PC-9 (cell line): ENCODE results near the gene TRAF6.

Experiments
- CTCF ChIP-seq: fragments of 200-600 bp; sonication (generic); conservative IDR thresholded peaks from 2 replicates; pipeline ENCODE4 v1.6.1; 2017; ENCODE audit warnings: mixed run types, antibody characterized with exemption, mild to moderate bottlenecking, moderate library complexity
- EZH2 ChIP-seq: fragments of 200-600 bp; sonication (generic); IDR thresholded peaks from 2 replicates; pipeline ENCODE4 v1.8.0; 2017; ENCODE audit warnings: antibody characterized with exemption, low read depth

GRCh38 chr11:36447947-36448346 lies 62.1 kb downstream of the TRAF6 start:
- TF ChIP-seq CTCF (no peak), EZH2 (no peak)
